Measurements from ENCODE around the gene TNIK. TPM values are rescaled to one million over a fixed set of nuclear protein-coding genes. Genes with fewer than 3 reads are reported as not detected.
"Not testable (repeated sequence)": the region's sequence is repeated elsewhere in the genome, so short reads cannot be mapped to it uniquely, and the experiment has no call there.

The TNIK gene
- total RNA-seq, 1 donor from 2014 or later: 1.5 TPM

DNA sequence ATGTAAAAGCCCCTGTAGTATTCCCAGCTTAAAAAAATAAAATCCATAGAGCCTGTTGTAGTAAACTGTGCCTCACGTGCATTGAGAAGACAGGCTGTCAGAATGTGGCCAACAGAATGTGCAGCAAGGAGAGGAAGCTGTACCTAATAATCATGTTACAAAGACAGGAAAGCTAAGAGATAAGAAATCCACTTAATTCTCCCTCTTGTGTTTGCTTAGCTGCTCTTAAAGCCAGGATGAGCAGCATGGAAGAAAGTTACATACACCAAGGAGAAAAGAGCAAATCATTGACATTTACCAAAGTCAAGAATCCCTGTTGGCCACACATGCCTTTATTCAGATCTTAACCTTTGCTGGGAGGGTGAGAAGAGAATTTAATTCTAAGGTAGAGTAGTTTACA is 85.9 kb downstream of the TNIK start:
- no peaks in the 10 kb centered on the region for H3K36me3 Mint-ChIP-seq (ENCODE audit: unreplicated experiment)
- H3K27ac Mint-ChIP-seq (ENCODE audit: unreplicated experiment): no peak overlapping the region
- no peak for DNase-seq
- H3K4me3 Mint-ChIP-seq (ENCODE audit: unreplicated experiment): no peak overlapping the region
- peaks cover 3% of the 10 kb centered on the region for H3K27me3 Mint-ChIP-seq (ENCODE audit: unreplicated experiment)
- H3K4me1 Mint-ChIP-seq (ENCODE audit: low read depth, unreplicated experiment): peaks cover 20% of the 10 kb centered on the region
- H3K9me3 Mint-ChIP-seq (ENCODE audit: unreplicated experiment): no peaks in the 10 kb centered on the region
- TF ChIP-seq, protein P1, sequence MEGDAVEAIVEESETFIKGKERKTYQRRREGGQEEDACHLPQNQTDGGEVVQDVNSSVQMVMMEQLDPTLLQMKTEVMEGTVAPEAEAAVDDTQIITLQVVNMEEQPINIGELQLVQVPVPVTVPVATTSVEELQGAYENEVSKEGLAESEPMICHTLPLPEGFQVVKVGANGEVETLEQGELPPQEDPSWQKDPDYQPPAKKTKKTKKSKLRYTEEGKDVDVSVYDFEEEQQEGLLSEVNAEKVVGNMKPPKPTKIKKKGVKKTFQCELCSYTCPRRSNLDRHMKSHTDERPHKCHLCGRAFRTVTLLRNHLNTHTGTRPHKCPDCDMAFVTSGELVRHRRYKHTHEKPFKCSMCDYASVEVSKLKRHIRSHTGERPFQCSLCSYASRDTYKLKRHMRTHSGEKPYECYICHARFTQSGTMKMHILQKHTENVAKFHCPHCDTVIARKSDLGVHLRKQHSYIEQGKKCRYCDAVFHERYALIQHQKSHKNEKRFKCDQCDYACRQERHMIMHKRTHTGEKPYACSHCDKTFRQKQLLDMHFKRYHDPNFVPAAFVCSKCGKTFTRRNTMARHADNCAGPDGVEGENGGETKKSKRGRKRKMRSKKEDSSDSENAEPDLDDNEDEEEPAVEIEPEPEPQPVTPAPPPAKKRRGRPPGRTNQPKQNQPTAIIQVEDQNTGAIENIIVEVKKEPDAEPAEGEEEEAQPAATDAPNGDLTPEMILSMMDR (IDR thresholded peaks at IDR 0.05; ENCODE audit: partially characterized antibody, unreplicated experiment): no peak

DNA sequence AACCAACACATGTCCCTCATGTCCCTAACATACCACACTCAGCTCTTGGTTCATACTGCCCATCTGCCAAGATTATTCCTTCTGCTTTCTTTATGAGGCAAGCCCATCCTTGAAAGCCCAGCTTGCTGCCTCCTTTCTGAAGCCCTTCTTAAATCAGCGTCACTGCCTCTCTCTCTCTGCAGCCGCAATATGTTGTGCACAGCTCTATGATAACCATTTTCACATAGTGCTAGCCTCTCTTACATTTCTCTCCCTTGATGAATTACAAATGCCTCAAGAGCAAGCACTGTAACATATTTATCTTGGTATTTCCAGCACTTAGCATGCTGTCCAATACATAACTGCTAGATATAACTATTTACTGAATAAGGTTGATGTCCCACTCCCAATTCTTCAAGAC is 86.5 kb downstream of the TNIK start:
- H3K4me1 Mint-ChIP-seq (ENCODE audit: low read depth, unreplicated experiment): peaks cover 20% of the 10 kb centered on the region
- H3K9me3 Mint-ChIP-seq (ENCODE audit: unreplicated experiment): no peaks in the 10 kb centered on the region
- no peak overlapping the region for H3K4me3 Mint-ChIP-seq (ENCODE audit: unreplicated experiment)
- DNase-seq: no peak
- TF ChIP-seq, protein P1 (IDR thresholded peaks at IDR 0.05; ENCODE audit: partially characterized antibody, unreplicated experiment): no peak
- no peak overlapping the region for H3K27ac Mint-ChIP-seq (ENCODE audit: unreplicated experiment)
- no peaks in the 10 kb centered on the region for H3K36me3 Mint-ChIP-seq (ENCODE audit: unreplicated experiment)
- H3K27me3 Mint-ChIP-seq (ENCODE audit: unreplicated experiment): peaks cover 3% of the 10 kb centered on the region

DNA sequence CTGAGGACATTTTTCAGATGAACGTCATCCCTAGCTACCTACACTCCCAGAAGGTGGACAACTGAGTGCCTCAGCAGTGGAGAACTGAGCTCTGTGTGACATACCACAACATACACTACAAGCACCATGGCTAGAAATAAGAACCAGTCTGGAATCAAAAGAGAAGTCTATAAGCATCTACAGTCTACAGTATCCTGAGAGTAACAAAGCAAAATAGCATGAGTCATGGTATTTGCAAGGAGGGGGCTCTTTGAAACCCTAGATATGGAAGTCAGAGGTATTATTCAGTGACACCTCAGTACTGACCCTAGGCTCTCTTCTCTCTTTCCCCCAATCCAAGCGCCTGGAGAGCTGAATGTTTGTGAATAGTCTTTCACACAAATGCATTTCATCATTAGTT is 87.5 kb downstream of the TNIK start:
- TF ChIP-seq, protein P1 (IDR thresholded peaks at IDR 0.05; ENCODE audit: partially characterized antibody, unreplicated experiment): no peak
- Mint-ChIP-seq H3K9me3 (ENCODE audit: unreplicated experiment) (no peaks in the 10 kb centered on the region), H3K4me1 (ENCODE audit: low read depth, unreplicated experiment) (peaks cover 20% of the 10 kb centered on the region)

DNA sequence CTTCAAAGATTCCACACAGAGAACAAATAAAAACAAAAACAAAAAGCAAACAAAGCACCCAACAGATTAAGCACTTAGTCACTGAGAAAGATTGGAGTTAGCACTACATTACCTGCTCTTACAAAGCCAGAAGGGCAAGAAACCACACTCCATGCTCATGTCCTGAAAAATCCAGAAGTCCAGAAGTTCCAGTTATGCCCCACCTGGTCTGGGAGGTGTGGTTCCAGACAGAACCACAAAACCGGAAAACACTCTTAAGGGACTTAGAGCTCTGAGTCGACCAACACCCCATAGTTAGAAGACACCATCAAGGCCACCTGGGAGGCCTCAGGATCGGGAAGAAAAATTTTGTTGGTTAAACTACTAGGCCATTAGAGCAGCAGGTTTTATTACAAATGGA is 88.9 kb downstream of the TNIK start:
- H3K9me3 Mint-ChIP-seq (ENCODE audit: unreplicated experiment): no peaks in the 10 kb centered on the region
- no peak overlapping the region for H3K27ac Mint-ChIP-seq (ENCODE audit: unreplicated experiment)
- H3K4me3 Mint-ChIP-seq (ENCODE audit: unreplicated experiment): no peak overlapping the region
- TF ChIP-seq, protein P1 (IDR thresholded peaks at IDR 0.05; ENCODE audit: partially characterized antibody, unreplicated experiment): no peak
- H3K27me3 Mint-ChIP-seq (ENCODE audit: unreplicated experiment): peaks cover 3% of the 10 kb centered on the region
- peaks cover 19% of the 10 kb centered on the region for H3K4me1 Mint-ChIP-seq (ENCODE audit: low read depth, unreplicated experiment)
- H3K36me3 Mint-ChIP-seq (ENCODE audit: unreplicated experiment): no peaks in the 10 kb centered on the region
- no peak for DNase-seq

More for the DNA sequence above, 87.5 kb downstream of the TNIK start:
- no peak for DNase-seq
- Mint-ChIP-seq H3K27ac (ENCODE audit: unreplicated experiment) (no peak overlapping the region), H3K36me3 (ENCODE audit: unreplicated experiment) (no peaks in the 10 kb centered on the region), H3K4me3 (ENCODE audit: unreplicated experiment) (no peak overlapping the region), H3K27me3 (ENCODE audit: unreplicated experiment) (peaks cover 3% of the 10 kb centered on the region)

DNA sequence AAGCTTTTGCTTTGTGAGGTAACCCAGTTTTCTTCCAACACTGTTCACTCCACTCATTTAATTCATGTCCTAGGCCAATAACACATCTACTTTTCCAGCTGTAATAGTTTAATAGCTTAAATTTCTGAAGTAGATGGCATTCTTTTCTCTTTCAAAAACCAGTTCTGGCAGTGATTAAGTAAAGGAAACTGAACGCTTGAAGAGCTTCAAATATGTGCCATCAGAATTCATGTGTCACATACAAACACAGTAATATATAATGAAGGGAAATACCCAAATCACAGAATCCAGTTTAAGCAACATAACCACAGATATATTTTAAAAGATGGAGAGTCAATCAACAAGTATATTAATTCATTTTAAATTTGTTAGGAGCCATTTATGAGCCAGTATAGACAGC is 91.0 kb downstream of the TNIK start:
- peaks cover 7% of the 10 kb centered on the region for H3K4me1 Mint-ChIP-seq (ENCODE audit: low read depth, unreplicated experiment)
- no peak for DNase-seq
- TF ChIP-seq, protein P1 (IDR thresholded peaks at IDR 0.05; ENCODE audit: partially characterized antibody, unreplicated experiment): no peak
- H3K27ac Mint-ChIP-seq (ENCODE audit: unreplicated experiment): no peak overlapping the region
- H3K9me3 Mint-ChIP-seq (ENCODE audit: unreplicated experiment): no peaks in the 10 kb centered on the region
- no peaks in the 10 kb centered on the region for H3K36me3 Mint-ChIP-seq (ENCODE audit: unreplicated experiment)
- peaks cover 3% of the 10 kb centered on the region for H3K27me3 Mint-ChIP-seq (ENCODE audit: unreplicated experiment)
- H3K4me3 Mint-ChIP-seq (ENCODE audit: unreplicated experiment): no peak overlapping the region

DNA sequence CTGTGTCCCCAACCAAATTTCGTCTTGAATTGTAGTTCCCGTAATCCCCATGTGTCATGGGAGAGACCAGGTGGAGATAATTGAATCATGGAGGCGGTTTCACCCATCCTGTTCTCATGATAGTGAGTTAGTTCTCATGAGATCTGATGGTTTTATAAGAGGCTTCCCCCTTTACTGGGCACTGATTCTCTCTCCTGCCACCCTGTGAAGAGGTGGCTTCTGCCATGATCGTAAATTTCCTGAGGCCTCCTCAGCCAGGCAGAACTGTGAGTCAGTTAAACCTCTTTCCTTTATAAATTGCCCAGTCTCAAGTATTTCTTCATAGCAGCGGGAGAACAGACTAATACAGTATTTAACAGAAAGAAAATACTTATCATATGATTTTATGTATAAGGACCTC is 93.5 kb downstream of the TNIK start:
- not testable (repeated sequence) for H3K4me3 Mint-ChIP-seq (ENCODE audit: unreplicated experiment); H3K27ac Mint-ChIP-seq (ENCODE audit: unreplicated experiment); H3K27me3 Mint-ChIP-seq (ENCODE audit: unreplicated experiment); DNase-seq; H3K9me3 Mint-ChIP-seq (ENCODE audit: unreplicated experiment); H3K4me1 Mint-ChIP-seq (ENCODE audit: low read depth, unreplicated experiment); H3K36me3 Mint-ChIP-seq (ENCODE audit: unreplicated experiment)

Data from glutamatergic neuron (in vitro differentiated cells).